ENCODE data around the gene SRPK3. TPM values are rescaled to one million over a fixed set of nuclear protein-coding genes. Genes with fewer than 3 reads are reported as not detected.

The SRPK3 gene
- polyA plus RNA-seq, 6 donors from 2014 or later: 0.08 TPM; not detected in 5

DNA sequence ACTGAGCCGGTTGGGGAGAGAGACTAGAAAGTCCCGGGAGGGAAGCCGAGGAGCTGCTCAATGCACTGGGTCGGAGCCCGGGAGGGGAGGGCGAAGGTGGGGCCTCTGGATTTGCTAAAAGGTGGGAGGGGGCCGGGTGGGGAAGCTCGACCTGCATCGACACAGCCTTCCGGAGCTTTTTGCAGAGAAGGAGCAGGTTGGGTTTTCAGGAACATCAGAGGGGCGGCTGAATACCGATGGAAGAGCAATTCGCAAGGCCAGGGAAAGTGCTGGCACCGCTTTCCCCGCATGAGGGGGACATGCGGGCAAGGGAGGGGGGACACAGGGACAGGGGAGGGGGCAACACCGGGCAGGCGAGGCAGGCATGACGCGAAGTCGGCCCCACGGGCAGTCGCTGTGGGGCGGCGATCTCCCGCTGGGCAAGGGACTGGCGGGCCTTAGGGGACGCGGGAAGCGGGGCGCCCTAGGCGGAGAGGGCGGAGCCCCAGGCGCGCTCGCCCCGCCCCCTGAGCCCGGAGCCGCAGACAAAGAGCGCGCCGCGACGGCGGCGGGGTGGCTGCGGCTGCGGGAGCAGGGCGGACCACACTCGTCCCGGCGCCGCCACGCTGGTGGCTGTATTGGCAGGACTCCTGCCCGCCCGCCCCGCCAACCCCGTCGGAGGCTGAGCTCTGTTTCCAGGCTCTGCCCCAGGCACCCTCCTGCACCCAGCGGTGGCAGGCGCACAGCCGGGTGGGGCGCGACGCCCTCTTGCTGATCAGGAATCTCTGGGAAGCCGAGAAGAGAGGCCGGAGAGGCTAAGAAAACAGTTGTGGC lies 37.9 kb downstream of the SRPK3 start:
- H3K27me3 Mint-ChIP-seq: peaks cover 11 to 43% (median 31%) of the 10 kb centered on the region in 3 donors
- H3K9me3 Mint-ChIP-seq: peaks cover 0 to 5% (median 0%) of the 10 kb centered on the region in 7 donors
- H3K27ac Mint-ChIP-seq: no peak overlapping the region
- H3K4me1 Mint-ChIP-seq: peaks cover 21 to 34% (median 26%) of the 10 kb centered on the region in 3 donors
- ATAC-seq (ENCODE audit: low read depth in 2 of 2): peak; percentile 74 to 79
- H3K36me3 Mint-ChIP-seq: no peaks in the 10 kb centered on the region
- H3K4me3 Mint-ChIP-seq: peak overlapping the region in 7 of 8 donors; percentile 34 to 76 (median 59)
- DNase-seq: peak; percentile 44

DNA sequence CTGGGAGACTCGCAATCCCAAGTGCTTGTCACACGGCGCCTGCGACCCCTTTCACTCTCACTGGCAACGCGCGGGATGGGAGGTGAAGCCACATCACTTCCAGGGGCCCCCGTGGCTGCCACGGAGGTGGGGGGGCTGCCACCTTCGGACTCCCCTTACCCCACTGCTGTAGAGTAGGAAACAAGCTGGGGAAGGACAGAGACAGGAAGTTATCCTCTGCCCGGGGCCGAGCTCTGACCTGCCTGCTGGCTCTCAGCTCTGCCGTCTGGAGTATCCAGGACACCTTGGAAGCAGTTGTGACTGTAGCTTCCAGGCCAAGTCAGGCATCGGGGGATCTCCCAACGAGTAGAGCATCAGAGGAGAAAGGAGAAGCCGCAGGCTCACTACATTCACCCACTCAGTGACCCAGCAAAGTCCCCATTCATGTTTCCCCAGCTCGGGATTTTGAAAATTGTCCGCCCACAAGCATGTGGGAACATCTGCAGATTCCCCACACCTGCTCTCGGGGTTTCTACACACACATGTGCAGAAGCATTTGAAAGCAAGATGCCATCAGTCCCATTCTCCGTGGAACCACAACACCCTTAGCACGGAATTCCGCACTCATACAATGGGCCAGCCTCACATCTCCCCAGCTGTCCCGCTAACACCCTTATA lies 38.7 kb downstream of the SRPK3 start:
- Mint-ChIP-seq H3K4me1 (peaks cover 21 to 33% (median 25%) of the 10 kb centered on the region in 3 donors), H3K4me3 (peak overlapping the region in 6 of 8 donors; percentile 13 to 75 (median 40)), H3K9me3 (peaks cover 0 to 5% (median 0%) of the 10 kb centered on the region in 7 donors), H3K27me3 (peaks cover 12 to 50% (median 36%) of the 10 kb centered on the region in 3 donors), H3K27ac (no peak overlapping the region), H3K36me3 (no peaks in the 10 kb centered on the region)
- peak in 1 of 2 donors; percentile 4 for ATAC-seq (ENCODE audit: low read depth in 2 of 2)
- no peak for DNase-seq

DNA sequence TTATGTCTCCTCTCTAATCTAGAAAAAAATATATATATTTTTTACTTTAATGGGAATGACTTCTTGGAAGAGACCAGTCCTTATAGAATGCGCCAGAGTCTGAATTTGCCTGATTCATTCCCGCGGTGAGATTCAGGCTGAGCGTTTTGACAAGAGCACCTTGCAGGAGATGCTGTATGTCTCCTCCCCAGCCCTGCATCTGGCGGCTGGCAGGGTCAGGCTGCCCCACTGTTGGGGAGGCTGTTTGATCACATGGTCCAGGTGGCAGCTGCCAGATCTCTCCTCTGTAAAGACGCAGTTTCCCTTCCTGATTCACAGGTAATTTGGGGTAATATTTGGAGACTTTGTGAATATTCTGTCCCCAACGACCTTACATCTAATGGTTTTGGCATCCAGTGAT lies 39.8 kb downstream of the SRPK3 start:
- ATAC-seq (ENCODE audit: low read depth in 2 of 2) (no peak), DNase-seq (no peak)
- no peaks in the 10 kb centered on the region for H3K36me3 Mint-ChIP-seq
- peak overlapping the region in 1 of 8 donors; percentile 55 for H3K4me3 Mint-ChIP-seq
- H3K27ac Mint-ChIP-seq: no peak overlapping the region
- peaks cover 18 to 25% (median 19%) of the 10 kb centered on the region in 3 donors for H3K4me1 Mint-ChIP-seq
- H3K9me3 Mint-ChIP-seq: peaks cover 0 to 5% (median 0%) of the 10 kb centered on the region in 7 donors
- H3K27me3 Mint-ChIP-seq: peaks cover 12 to 56% (median 38%) of the 10 kb centered on the region in 3 donors

DNA sequence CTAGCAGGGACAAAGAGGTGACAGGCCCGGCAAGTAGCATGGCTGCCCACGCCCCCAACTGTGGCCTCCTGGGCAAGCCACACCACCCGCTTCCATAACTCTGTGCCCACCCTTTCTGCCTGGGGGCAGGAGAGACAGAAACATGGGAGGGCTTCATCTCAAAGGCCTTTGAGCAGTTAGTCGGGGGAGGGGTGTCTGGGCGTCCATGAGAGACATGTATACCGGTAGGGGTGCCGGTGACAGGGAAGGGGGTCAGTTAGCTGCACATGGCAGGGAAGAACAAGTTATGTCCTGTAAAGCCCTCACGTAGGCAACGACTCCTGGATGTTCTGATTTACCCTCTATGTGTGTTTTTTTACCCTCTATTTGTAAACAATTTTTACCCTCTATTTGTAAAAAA lies 40.2 kb downstream of the SRPK3 start:
- Mint-ChIP-seq H3K27ac (no peak overlapping the region), H3K9me3 (peaks cover 0 to 7% (median 0%) of the 10 kb centered on the region in 7 donors), H3K27me3 (peaks cover 12 to 59% (median 41%) of the 10 kb centered on the region in 3 donors), H3K4me1 (peaks cover 18 to 25% (median 19%) of the 10 kb centered on the region in 3 donors), H3K4me3 (peak overlapping the region in 1 of 8 donors; percentile 55), H3K36me3 (no peaks in the 10 kb centered on the region)
- no peak for DNase-seq
- ATAC-seq (ENCODE audit: low read depth in 2 of 2): no peak

DNA sequence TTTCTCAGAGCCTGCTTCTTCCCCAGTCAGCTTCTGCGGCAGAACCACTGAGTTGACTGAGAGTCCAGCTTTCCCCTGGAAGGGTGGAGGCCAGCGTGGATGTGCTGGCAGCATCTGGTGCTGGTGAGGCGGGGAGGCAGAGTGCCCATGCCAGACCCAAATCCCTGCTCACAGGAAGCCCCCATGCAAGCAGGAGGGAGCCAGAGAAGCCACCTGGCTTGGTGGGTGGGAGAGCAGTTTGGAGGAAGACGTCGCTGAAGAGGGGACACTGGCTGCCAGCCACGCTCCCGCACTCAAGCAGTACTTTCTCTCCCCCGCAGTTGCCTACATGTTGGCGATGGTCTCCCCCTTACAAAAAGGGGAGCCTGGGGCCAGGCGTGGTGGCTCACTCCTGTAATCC lies 43.5 kb downstream of the SRPK3 start:
- no peaks in the 10 kb centered on the region for H3K36me3 Mint-ChIP-seq
- DNase-seq (no peak), ATAC-seq (ENCODE audit: low read depth in 2 of 2) (no peak)
- peaks cover 11 to 24% (median 16%) of the 10 kb centered on the region in 3 donors for H3K4me1 Mint-ChIP-seq
- no peak overlapping the region for H3K27ac Mint-ChIP-seq
- H3K27me3 Mint-ChIP-seq: peaks cover 14 to 64% (median 44%) of the 10 kb centered on the region in 3 donors
- peaks cover 0 to 7% (median 0%) of the 10 kb centered on the region in 7 donors for H3K9me3 Mint-ChIP-seq
- no peak overlapping the region for H3K4me3 Mint-ChIP-seq

DNA sequence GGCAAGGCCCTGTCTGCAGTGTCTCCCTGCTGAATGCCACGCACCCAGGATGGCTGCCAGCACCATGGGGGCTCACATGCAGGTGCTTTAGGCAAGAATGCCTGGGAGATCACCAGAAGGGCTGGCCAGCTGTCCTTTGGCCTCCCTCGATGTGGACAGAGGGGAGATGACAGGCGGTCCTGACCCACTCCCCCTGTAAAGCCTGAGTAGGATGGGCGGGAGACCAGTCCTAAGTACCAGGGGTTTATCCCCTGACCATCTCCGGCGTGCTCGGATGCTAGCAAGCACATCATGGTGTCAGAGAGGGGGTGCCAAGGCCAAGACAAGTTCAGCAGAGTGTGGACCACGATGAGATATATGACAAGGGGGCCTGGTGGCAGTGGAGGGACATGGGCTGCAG lies 44.2 kb downstream of the SRPK3 start:
- Mint-ChIP-seq H3K9me3 (peaks cover 0 to 7% (median 0%) of the 10 kb centered on the region in 7 donors), H3K36me3 (no peaks in the 10 kb centered on the region), H3K4me1 (peaks cover 11 to 22% (median 17%) of the 10 kb centered on the region in 3 donors), H3K27ac (no peak overlapping the region), H3K4me3 (peak overlapping the region in 1 of 8 donors; percentile 21), H3K27me3 (peaks cover 14 to 59% (median 46%) of the 10 kb centered on the region in 3 donors)
- DNase-seq (no peak), ATAC-seq (ENCODE audit: low read depth in 2 of 2) (no peak)

DNA sequence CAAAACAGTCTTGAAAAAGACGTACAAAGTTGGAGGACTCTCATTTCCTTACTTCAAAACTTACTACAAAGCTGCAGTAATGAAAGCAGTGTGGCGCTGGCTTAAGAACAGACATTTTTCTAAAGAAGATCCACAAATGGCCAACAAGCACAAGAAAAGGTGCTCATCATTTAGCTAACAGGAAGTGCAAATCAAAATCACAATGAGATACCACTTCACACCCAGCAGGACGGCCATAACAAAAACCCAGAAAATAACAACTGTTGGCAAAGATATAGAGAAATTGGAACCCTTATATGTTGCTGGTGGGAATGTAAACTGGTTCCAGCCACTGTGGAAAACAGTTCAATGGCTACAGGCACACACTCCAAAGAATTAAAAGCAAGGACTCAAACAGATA lies 46.2 kb downstream of the SRPK3 start:
- DNase-seq: no peak
- H3K4me3 Mint-ChIP-seq: peak overlapping the region in 1 of 8 donors; percentile 12
- H3K4me1 Mint-ChIP-seq: peaks cover 9 to 14% (median 13%) of the 10 kb centered on the region in 3 donors
- no peaks in the 10 kb centered on the region for H3K36me3 Mint-ChIP-seq
- H3K27me3 Mint-ChIP-seq: peaks cover 14 to 61% (median 49%) of the 10 kb centered on the region in 3 donors
- H3K27ac Mint-ChIP-seq: no peak overlapping the region
- peaks cover 0 to 7% (median 0%) of the 10 kb centered on the region in 7 donors for H3K9me3 Mint-ChIP-seq
- ATAC-seq (ENCODE audit: low read depth in 2 of 2): no peak

DNA sequence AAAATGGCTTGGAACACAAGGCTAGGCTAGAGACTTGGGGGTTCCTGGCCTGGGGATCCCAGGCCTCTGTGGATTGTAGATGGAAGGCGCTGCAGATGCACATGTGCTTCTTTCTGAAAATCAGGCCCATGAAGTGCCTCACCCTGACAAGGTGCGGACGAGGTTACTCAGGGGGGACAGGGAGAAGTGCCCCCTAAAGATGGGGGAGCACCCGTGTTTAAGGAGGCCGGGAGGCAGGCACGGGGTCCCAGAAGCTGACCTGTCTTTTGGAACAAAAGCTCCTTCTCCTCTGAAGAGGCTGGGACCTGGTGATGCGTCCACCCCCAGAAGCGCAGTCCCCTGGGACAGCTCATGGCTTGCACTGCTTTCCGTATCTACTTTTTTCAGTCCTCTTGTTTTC lies 47.1 kb downstream of the SRPK3 start:
- H3K27ac Mint-ChIP-seq: no peak overlapping the region
- H3K36me3 Mint-ChIP-seq: no peaks in the 10 kb centered on the region
- H3K4me1 Mint-ChIP-seq: peaks cover 5 to 8% (median 6%) of the 10 kb centered on the region in 3 donors
- ATAC-seq (ENCODE audit: low read depth in 2 of 2) (no peak), DNase-seq (no peak)
- H3K27me3 Mint-ChIP-seq: peaks cover 14 to 58% (median 55%) of the 10 kb centered on the region in 3 donors
- peak overlapping the region in 5 of 8 donors; percentile 12 to 53 (median 33) for H3K4me3 Mint-ChIP-seq
- peaks cover 0 to 7% (median 1%) of the 10 kb centered on the region in 7 donors for H3K9me3 Mint-ChIP-seq

DNA sequence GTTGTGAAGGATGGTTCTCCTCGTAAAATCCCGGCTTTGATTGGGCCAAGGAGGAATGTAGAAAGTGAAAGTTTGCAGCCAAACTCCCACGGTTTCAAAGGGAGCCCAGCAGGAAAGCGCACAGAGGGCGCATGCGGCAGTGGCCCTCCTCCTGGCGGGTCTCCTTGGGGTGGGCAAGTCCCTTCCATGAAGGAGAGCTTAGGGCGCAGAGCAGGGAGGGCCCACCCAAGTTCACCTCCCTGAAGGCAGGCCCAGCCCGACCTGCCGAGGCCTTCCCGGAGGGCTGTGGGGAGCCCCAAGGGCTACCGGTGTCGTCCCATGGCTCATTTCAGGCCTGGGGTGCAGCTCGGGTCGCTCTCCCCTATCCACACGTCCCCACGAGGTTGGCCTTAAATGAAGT lies 47.5 kb downstream of the SRPK3 start:
- no peak for DNase-seq
- peaks cover 0 to 3% of the 10 kb centered on the region in 2 donors for H3K36me3 Mint-ChIP-seq
- peak overlapping the region in 5 of 8 donors; percentile 12 to 50 (median 20) for H3K4me3 Mint-ChIP-seq
- ATAC-seq (ENCODE audit: low read depth in 2 of 2): no peak
- no peak overlapping the region for H3K27ac Mint-ChIP-seq
- H3K27me3 Mint-ChIP-seq: peaks cover 14 to 59% (median 58%) of the 10 kb centered on the region in 3 donors
- H3K4me1 Mint-ChIP-seq: peaks cover 5 to 8% (median 6%) of the 10 kb centered on the region in 3 donors
- peaks cover 0 to 7% (median 1%) of the 10 kb centered on the region in 7 donors for H3K9me3 Mint-ChIP-seq

DNA sequence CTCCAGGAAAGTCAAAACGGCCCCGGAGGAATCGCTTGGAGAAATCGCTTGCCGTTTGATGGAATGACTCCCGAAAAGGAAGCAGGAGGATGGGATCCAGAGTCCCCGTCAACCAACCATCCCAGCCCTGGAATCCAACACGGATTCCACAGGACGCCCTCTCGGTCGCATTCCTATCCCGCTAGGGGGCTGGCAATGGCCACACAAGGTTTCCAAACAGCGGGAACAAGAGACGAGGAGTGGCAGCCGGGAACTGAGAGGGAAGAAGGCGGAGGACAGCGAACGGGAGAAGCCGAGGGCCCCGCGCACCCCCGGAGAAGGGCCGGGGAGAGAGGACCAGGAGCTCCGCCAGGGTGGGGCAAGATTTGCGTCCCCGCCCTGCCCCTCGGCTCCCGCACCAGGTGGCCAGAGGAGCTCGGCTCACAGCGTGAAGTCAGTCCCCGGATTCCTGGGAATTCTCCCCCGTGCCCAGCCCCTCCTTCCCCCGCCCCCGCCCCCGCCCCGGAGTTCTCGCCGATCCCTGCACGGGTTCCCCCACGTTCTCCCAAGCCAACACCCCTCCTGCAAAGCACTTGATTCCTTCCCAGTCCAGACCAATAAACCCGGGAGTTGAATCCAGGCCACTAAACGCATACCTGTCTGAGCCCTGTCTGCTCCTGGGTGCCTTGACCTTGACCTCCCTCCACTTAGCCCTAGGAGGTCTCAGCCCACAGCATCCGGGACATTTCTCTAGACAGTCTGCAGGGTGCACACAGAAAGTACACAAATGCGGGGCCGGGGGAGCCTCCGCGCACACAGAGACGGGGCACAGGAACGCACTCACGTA lies 48.1 kb downstream of the SRPK3 start:
- Mint-ChIP-seq H3K27me3 (peaks cover 11 to 56% (median 53%) of the 10 kb centered on the region in 3 donors), H3K4me3 (peak overlapping the region; percentile 63 to 82 (median 71)), H3K9me3 (peaks cover 0 to 7% (median 1%) of the 10 kb centered on the region in 7 donors), H3K27ac (peak overlapping the region in 2 of 6 donors; percentile 56 to 77), H3K4me1 (peaks cover 5 to 8% (median 6%) of the 10 kb centered on the region in 3 donors), H3K36me3 (peaks cover 0 to 3% of the 10 kb centered on the region in 2 donors)
- ATAC-seq (ENCODE audit: low read depth in 2 of 2) (peak; percentile 45 to 55), DNase-seq (no peak)

DNA sequence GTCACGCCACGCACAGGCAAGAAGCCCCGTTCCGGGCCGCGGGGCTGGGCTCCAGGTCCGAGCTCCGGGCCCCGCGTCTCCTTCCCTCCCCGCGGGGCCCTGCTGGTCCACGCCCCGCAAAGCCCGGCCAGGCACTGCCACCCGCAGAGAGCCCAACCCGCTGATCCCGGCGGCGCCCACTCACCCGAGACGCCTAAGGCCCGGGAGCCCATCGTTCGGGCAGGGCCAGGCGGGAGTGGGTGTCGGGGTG lies 48.6 kb downstream of the SRPK3 start:
- DNase-seq (no peak), ATAC-seq (ENCODE audit: low read depth in 2 of 2) (peak in 1 of 2 donors; percentile 16)
- Mint-ChIP-seq H3K27me3 (peaks cover 11 to 50% (median 47%) of the 10 kb centered on the region in 3 donors), H3K36me3 (peaks cover 0 to 3% of the 10 kb centered on the region in 2 donors), H3K27ac (peak overlapping the region in 1 of 6 donors; percentile 56), H3K4me1 (peaks cover 5 to 8% (median 6%) of the 10 kb centered on the region in 3 donors), H3K4me3 (peak overlapping the region; percentile 63 to 82 (median 71)), H3K9me3 (peaks cover 0 to 7% (median 1%) of the 10 kb centered on the region in 7 donors)

DNA sequence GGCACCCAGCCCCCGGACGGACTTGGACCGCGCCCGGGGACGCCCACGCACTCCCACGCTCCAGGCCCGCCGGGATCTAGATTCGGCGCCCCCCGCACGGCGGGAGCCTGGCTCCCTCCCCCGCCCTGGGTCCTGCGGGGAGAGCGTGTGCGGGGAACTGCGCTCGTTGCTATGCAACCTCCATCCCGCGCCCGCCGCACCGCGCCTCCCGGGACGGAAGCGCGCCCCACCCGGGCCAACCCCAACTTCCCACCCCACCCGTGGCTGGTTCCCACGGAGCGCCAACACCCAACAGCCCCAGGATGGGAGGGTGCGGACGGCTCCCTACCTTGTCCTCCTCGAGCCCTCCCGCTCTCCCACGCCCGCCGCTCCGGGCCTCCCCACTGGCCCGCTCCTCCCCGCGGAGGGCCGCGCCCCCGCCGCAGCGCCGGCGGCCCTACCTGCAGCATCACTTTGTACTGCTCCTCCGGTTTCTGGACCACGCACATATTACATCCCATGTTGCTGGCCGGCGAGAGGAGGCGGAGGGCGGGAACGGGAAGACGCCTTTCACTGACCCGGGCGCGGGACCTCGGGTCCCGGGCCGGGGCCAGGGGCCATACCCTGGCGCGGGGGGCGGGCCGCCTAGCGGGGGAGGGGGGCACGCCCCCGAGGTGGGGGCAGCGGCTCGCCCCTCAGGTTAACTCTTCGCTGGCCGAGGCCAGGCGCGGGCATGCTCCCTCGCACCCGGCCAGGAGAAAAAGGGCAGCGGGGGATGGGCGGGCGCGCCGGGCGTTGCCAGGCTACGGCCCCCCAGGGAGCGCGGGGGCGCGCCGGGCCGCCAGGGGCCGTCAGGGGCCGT lies 49.2 kb downstream of the SRPK3 start, which contains the start of gene PDZD4:
Gene PDZD4 (minus strand): TSS at position 746 of the 841 bp plus-strand sequence. CDS start 246 bp downstream, at position 500.
- Mint-ChIP-seq H3K4me3 (peak within 1 kb of the TSS; percentile 63 to 82 (median 72)), H3K27ac (peak within 1 kb of the TSS in 1 of 6 donors; percentile 56), H3K36me3 (peaks cover 0 to 6% of the 10 kb centered on the region in 2 donors), H3K9me3 (peaks cover 0 to 10% (median 1%) of the 10 kb centered on the region in 7 donors), H3K27me3 (peaks cover 14 to 46% (median 42%) of the 10 kb centered on the region in 3 donors), H3K4me1 (peaks cover 5 to 8% (median 6%) of the 10 kb centered on the region in 3 donors)
- DNase-seq: no peak
- peak; percentile 35 to 45 for ATAC-seq (ENCODE audit: low read depth in 2 of 2)

All from naive B cell (primary cell).